Stimulated activated CD8-positive, alpha-beta memory T cell treated with anti-CD3 and anti-CD28 coated beads, Interleukin-4, amount 100 ng/mL, for 4 hours (primary cell): ENCODE measurements around the gene ELOVL2.
"Not testable (repeated sequence)": the region's sequence is repeated elsewhere in the genome, so short reads cannot be mapped to it uniquely, and the experiment has no call there.

Experiments used
- DNase-seq, 2 donors: peaks; one replicate each; pipeline ENCODE4 v3.0.0-alpha.2; 2020; ENCODE audit warnings: low read depth in 2 of 2, low spot score in 1 of 2

The ELOVL2 gene

DNA sequence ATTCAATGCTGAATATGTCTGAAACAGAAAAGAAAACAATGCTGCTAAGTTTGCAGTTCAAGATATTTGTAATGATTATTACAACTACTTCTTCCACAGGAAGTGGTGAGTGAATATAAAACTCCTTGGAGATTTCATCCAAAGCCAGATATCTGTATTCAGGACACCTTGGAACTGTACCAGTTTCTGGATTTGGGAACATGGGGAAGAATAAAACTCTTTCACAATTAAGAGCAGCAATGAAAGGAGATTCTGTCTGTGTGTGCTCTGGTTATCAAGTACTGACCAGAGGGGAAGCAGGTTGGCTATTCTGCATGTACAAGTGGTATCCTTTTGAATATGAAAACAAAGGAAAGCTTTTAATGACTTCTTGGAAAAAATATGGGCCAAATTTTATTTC, 21.1 kb downstream of the ELOVL2 start:
- DNase-seq, result no peak

DNA sequence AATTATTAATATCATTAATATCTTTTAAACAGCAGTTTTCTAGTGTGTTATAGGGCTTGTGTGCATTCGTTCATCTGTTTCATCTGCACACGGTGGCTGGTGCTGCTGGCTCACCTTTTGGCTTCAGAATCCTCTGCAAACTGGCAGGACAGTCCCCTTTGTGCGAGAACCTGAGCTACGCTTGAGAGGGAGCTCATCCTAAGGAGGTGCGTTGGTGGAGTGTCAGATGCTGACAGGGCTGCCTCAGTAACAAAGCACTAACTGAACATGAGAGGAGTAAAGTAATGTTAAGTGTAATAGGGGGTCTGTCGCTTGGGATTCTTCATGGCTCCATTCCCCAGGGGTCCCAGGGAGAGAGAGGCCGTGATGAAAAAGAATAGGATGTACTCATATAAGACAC, 22.4 kb downstream of the ELOVL2 start:
- no peak for DNase-seq

- no peak for DNase-seq
Observed at GRCh38 chr6:11021003-11021402, 23.1 kb downstream of the ELOVL2 start.

DNA sequence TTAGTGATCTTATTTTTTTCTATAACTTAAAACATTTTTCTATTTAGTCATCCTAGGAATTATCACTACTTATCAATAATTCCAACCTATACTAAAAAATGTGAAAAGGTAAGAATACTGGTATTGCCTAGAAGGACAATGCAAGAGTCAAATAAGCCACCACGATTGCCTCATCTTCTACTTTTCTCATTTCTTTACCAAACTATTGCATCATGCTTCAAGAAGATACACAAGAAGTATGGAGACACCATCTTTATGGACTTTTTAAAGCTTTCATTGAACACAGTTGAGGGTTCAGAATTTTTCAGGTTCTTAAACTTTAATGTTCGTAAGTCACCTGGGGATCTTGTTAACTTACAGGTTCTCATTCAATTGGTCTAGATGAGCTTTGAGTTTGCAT, 25.9 kb downstream of the ELOVL2 start:
- no peak for DNase-seq

- DNase-seq, result no peak
Observed at GRCh38 chr6:11017090-11017489, 27.0 kb downstream of the ELOVL2 start.

- no peak for DNase-seq
Observed at GRCh38 chr6:11016452-11016851, 27.7 kb downstream of the ELOVL2 start.

- DNase-seq, result no peak
Observed at GRCh38 chr6:11015102-11015501, 29.0 kb downstream of the ELOVL2 start.

DNA sequence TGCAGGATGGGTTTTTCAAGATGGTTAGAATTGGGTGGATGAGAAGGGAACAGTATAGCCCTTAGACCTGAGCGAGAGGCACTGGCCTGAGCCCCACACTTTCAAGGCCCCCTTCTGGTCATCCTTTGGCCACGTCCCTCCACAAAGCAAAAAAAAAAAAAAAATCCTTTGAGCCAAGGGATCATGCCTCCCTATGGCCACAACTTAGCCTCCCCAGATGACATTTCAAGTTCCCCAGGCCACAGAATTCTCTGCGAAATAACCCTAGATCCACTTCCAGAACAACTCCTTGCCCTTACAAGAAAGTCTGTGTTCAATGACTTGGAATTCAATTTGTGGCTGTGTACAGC, 30.4 kb downstream of the ELOVL2 start:
- no peak for DNase-seq

DNA sequence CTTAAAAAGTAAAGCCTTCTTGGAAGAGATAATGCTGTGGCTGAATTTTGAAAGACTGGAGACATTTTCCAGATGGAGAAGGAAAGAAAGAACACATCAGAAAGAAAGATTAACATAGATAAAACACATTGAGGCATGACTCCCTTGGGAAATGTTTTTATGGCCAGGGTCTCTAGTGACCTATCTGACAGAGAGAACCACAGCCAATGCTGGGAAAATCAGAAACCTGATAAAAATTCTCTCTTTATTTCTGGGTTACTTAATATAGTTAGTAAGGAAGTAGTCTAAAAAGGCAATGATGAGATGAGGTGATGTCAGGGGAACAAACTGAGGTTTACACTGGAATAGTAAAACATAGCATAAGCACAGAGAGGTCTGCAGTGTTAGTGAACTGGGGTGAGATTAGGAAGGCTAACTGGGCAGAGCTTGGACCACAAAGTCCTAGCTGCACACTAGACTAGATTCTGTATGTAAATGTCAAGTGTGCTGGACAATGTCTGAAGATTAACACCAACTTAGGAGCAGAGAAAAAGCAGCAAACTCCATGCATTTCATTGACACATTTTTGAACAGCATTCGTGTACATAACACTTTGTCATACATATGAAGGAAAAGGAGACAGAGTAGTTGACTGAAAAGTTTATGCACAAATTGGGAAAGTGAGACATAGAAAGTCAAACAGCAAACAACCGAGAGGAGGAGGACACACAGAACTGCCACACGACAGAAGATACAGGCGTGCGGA, 31.0 kb downstream of the ELOVL2 start:
- DNase-seq, result no peak

- DNase-seq, result no peak
Observed at GRCh38 chr6:11012295-11012754, 31.8 kb downstream of the ELOVL2 start.

DNA sequence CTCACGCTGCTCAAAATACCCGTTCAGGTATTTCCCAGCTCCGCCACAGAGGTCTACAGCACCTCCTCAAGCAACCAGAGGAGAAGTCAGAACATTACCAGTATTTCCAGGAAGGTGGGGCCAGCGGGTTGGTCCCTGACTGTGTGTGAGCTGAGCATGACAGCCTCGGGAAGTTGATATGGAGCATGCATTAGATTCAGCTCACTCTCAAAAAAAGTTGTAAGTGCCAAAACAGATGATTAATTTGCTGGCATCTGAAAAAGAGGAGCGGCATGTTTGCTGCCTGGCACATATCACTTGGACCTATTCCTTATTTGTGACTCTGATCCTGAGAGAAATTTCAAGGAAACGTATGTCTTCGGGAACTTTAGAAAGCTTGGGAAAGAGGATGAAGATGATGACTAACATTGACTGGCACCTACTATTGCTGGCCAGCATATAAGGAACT, 32.3 kb downstream of the ELOVL2 start:
- no peak for DNase-seq

DNA sequence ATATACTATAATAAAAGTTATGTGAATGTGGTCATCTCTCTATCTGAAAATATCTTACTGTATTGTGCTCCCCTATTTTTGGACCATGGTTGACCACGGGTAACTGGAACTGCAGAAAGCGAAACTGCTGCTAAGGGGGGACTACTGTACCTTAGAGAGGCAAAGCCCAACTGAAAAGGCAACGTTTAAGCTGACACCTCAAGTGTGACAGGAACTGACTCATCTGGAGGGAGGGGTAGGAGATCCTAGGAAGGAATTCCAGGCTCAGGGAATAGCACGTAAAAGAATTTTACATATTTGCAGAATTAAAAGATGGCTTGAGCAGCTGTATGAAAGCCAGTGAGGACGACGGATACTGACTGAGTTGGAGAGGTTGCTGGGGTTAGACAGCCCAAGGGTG, 34.8 kb downstream of the ELOVL2 start:
- DNase-seq, result no peak

GRCh38 chr6:11008821-11009220, 35.3 kb downstream of the ELOVL2 start:
- no peak for DNase-seq

GRCh38 chr6:11007715-11008608, 36.1 kb downstream of the ELOVL2 start:
- DNase-seq, result no peak

DNA sequence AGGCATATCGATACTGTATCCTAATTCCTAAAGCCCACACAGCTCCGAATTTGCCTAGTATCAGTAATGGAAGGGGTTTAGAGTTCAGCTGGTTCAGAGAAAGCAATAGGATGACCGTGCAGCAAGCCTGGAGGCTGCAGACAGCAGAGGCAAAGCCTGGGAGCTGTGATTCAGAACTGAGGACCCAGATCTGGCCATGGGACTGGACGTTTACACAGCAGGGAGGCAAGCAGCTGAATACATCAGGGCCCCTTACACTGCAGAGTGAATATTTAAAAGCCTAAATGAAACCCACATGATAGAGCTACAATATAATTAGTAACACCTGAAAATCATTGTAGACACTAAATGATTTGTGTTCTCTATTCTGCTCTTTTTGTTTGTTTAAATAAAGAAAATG, 38.0 kb downstream of the ELOVL2 start:
- DNase-seq, result no peak

GRCh38 chr6:11003297-11003696, 40.8 kb downstream of the ELOVL2 start:
- not testable (repeated sequence) for DNase-seq

DNA sequence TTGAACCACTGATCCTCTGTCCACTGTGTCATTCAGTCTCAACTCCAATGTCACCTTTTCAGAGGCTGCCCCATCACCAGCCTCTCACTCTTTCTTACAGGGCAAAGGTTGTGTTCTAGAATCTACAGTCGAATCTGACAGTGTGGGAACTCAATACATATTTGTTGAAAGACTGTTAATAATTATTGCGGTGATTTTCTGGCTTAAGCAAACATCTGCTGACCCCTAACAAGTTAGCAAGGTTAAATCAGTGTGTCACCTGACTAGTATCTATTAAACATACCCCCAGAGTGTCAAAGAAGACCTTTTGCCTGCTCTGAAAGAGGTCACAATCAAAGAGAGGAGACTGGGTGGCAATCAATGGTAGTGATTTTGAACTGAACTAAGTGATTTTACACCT, 41.9 kb downstream of the ELOVL2 start:
- DNase-seq, result no peak

GRCh38 chr6:10999994-11000393, 44.1 kb downstream of the ELOVL2 start:
- DNase-seq, result no peak

- no peak for DNase-seq
Observed at GRCh38 chr6:10995114-10995707, 48.9 kb downstream of the ELOVL2 start.

GRCh38 chr6:10993896-10994295, 50.2 kb downstream of the ELOVL2 start:
- DNase-seq, result no peak

DNA sequence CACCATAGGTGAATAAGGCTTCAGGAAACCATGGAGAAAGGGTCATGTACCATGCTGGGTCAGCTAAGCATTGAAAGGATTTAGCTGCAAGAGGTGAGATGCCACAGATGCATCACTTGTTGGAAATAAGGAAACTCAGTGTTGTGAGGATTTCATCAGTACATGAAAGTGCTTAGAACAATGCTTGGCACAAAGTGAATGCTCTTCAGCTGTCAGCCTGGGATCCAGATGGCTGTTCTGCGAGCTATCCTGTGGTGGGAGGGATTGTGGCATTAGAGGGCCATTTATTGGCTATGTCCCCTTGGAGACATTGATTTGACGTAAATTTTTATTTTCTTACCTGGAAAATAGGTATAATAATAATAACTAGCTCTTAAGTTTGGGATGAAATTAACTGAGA, 53.0 kb downstream of the ELOVL2 start:
- no peak for DNase-seq

DNA sequence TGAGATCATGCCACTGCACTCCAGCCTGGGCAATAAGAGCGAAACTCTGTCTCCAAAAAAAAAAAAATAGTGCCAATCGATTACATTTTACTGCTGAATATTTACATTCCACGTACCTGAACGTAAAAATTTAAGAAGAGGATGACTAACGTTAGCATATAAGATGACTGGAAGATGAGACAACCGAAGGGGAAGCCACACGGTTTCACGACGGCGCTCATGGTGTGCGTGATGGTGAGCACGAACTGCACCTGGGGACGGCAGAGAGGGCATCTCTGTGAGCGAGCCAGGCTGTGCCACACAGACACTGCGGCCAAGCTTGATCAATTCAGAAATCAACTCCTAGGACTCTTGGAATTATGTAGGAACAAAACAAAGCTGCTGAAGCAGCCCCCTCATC, 54.5 kb downstream of the ELOVL2 start:
- no peak for DNase-seq
